Neutrophil (primary cell): Measurements from ENCODE around the gene ADCK2.
"Not testable (repeated sequence)": the region's sequence is repeated elsewhere in the genome, so short reads cannot be mapped to it uniquely, and the experiment has no call there.

Experiments
- H3K27ac ChIP-seq: fragments of 200-600 bp; sonication (generic); 2 replicates; pipeline ENCODE4 v1.5.1; 2016; ENCODE audit warnings: mild to moderate bottlenecking, moderate library complexity
- H3K27me3 ChIP-seq: fragments of 200-600 bp; sonication (generic); 2 replicates; pipeline ENCODE4 v1.6.0; 2016; ENCODE audit warnings: mild to moderate bottlenecking
- H3K36me3 ChIP-seq: fragments of 200-600 bp; sonication (generic); 2 replicates; pipeline ENCODE4 v1.5.1; 2017
- H3K4me1 ChIP-seq, 2 experiments: fragments of 200-600 bp in 1 of 2; sonication (generic) in 1 of 2; 1 replicate in 1 of 2; 2 replicates in 1 of 2; pipeline versions ENCODE4 v1.5.1 to v1.6.1; 2013 to 2016; ENCODE audit warnings: low read depth in 1 of 2, low read length in 1 of 2, mild to moderate bottlenecking in 1 of 2, moderate library complexity in 1 of 2; ENCODE audit not compliant: control insufficient read depth in 1 of 2, insufficient read depth in 1 of 2
- H3K4me3 ChIP-seq, 2 experiments: fragments of 200-600 bp in 1 of 2; sonication (generic) in 1 of 2; 1 replicate in 1 of 2; 2 replicates in 1 of 2; pipeline ENCODE4 v1.5.1; 2013 to 2016; ENCODE audit warnings: low read depth in 1 of 2, low read length in 1 of 2, mild to moderate bottlenecking in 1 of 2, moderate library complexity in 1 of 2
- H3K9me3 ChIP-seq: fragments of 200-600 bp; sonication (generic); 2 replicates; pipeline ENCODE4 v1.5.1; 2016
- CTCF ChIP-seq: fragments of 200-600 bp; sonication (generic); IDR thresholded peaks from 2 replicates; pipeline ENCODE4 v1.5.1; 2016; ENCODE audit warnings: antibody characterized with exemption

The ADCK2 gene

GRCh38 chr7:140656548-140657515 is 15.9 kb upstream of the ADCK2 start:
- H3K27ac ChIP-seq: peak overlapping the region; percentile 75
- no peaks in the 10 kb centered on the region for H3K36me3 ChIP-seq
- H3K27me3 ChIP-seq: peaks cover 13% of the 10 kb centered on the region
- H3K4me3 ChIP-seq: peak overlapping the region; percentile 19 to 23
- peaks cover 13 to 19% of the 10 kb centered on the region in 2 experiments for H3K4me1 ChIP-seq
- no peak for TF ChIP-seq CTCF
- H3K9me3 ChIP-seq: no peaks in the 10 kb centered on the region

- TF ChIP-seq CTCF: no peak
Observed at GRCh38 chr7:140657891-140658290, 14.9 kb upstream of the ADCK2 start.

GRCh38 chr7:140659856-140660255 is 12.9 kb upstream of the ADCK2 start:
- no peak overlapping the region for H3K27ac ChIP-seq
- H3K4me3 ChIP-seq: no peak overlapping the region
- peaks cover 13% of the 10 kb centered on the region for H3K27me3 ChIP-seq
- peaks cover 13% of the 10 kb centered on the region in 2 experiments for H3K4me1 ChIP-seq
- H3K9me3 ChIP-seq: no peaks in the 10 kb centered on the region
- no peak for TF ChIP-seq CTCF
- no peaks in the 10 kb centered on the region for H3K36me3 ChIP-seq

More at GRCh38 chr7:140657891-140658290, 14.9 kb upstream of the ADCK2 start:
- Histone ChIP-seq H3K36me3 (no peaks in the 10 kb centered on the region), H3K27ac (no peak overlapping the region), H3K27me3 (peaks cover 13% of the 10 kb centered on the region), H3K4me3 (no peak overlapping the region), H3K9me3 (no peaks in the 10 kb centered on the region), H3K4me1 (peaks cover 13 to 19% of the 10 kb centered on the region in 2 experiments)

- Histone ChIP-seq H3K4me1 (peaks cover 10% of the 10 kb centered on the region in 2 experiments), H3K27me3 (peaks cover 13% of the 10 kb centered on the region), H3K9me3 (no peaks in the 10 kb centered on the region), H3K36me3 (no peaks in the 10 kb centered on the region), H3K4me3 (no peak overlapping the region), H3K27ac (no peak overlapping the region)
- no peak for TF ChIP-seq CTCF
Observed at GRCh38 chr7:140661124-140661523, 11.6 kb upstream of the ADCK2 start.

GRCh38 chr7:140662938-140663337 is 9.8 kb upstream of the ADCK2 start:
- not testable (repeated sequence) for H3K4me1 ChIP-seq, H3K36me3 ChIP-seq, H3K9me3 ChIP-seq, H3K27ac ChIP-seq, H3K4me3 ChIP-seq
- H3K27me3 ChIP-seq: peaks cover 13% of the 10 kb centered on the region

- TF ChIP-seq CTCF: no peak
- no peak overlapping the region for H3K27ac ChIP-seq
- peaks cover 2 to 5% of the 10 kb centered on the region in 2 experiments for H3K4me1 ChIP-seq
- H3K27me3 ChIP-seq: no peaks in the 10 kb centered on the region
- no peaks in the 10 kb centered on the region for H3K9me3 ChIP-seq
- H3K4me3 ChIP-seq: no peak overlapping the region
- no peaks in the 10 kb centered on the region for H3K36me3 ChIP-seq
Observed at GRCh38 chr7:140667476-140667875, 5.3 kb upstream of the ADCK2 start.
